ENCODE measurements around the gene APAF1.

The APAF1 gene

DNA sequence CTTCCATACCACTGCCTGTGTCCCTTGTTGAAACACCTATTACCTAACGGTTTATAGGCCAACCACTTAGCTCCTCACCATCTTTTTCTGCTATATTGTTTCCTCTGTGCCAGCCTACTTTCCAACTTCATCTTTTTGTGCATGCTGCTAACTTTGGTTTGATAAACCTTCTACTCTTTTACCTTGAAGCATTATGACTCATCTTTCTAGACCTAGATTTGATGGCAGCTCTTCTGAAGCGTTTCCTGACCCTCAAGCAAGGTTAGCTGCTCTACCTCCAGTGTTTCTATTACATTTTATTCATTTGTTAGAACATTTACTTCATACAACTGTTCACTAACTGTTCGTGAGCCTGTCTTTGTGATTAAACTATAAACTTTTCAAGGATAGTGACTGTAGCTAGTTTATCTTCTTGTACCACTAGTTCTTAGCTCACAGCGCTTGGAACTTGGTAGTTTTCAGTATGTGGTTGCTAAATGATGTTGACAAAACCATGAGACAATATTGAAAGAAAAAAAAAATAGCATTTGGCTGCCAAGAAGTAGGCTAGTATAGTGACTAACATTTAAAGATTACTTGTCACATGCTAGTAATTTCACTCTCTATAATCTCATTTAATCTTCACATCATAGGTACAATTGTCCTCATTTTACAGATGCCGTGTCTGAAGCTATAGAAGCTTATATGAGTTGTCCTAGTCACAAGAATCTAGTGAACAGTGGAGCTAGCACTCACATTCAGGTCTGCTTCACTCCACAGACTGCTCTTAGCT lies 79.5 kb downstream of the APAF1 start:
- DNase-seq (ENCODE audit: low read depth in 2 of 2), result no peak

DNA sequence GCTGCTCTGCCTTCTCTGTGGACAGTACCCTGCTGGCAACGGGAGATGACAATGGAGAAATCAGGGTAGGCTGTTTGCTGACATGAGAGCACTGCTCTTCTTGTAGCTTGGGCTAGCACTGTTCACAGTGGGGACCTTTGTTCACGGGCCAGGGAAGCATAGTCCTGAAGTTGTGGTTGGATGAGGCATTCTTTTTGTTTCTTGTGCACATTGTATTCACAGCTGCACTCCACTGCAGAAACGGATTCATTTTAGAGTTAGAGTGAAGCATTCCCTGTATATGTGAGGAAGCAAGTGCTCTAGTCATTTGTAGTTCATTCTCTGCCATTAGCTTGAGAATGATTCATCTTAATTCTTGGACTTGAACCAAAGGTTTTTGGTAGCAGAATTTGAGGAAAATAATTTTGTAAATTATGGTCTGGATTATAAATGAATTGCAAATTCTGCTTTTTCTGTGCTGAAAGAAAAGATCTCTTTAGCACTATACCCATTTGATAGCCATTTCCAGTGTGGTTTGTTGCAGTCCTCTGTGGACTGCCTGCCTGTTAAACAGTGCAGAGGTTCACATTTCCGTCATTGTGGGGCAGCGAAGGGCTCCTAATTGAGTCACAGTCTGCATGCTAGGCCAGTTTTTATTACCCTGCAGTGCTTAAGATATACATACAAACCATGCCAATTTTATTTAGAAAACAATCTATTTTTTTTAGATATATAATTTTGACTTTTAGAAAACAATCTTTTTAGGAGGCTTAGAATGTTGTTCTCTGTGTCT lies 80.6 kb downstream of the APAF1 start:
- DNase-seq (ENCODE audit: low read depth in 2 of 2), result peak; percentile 27 to 30

DNA sequence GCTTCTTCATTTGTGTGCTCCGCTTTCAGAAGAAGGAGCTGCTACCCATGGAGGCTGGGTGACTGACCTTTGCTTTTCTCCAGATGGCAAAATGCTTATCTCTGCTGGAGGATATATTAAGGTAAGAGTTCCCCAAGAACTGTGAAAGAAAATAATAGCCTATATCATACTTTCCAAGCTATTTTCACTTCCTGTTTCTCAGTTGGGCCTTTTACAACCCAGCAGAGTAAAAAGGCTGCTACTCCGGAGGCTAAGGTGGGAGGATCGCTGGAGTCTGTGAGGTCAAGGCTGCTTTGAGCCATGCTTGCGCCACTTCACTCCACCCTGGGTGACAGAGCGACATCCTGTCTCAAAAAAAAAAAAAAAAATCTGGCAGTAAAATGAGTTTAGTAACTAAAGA lies 82.1 kb downstream of the APAF1 start:
- no peak for DNase-seq (ENCODE audit: low read depth in 2 of 2)

DNA sequence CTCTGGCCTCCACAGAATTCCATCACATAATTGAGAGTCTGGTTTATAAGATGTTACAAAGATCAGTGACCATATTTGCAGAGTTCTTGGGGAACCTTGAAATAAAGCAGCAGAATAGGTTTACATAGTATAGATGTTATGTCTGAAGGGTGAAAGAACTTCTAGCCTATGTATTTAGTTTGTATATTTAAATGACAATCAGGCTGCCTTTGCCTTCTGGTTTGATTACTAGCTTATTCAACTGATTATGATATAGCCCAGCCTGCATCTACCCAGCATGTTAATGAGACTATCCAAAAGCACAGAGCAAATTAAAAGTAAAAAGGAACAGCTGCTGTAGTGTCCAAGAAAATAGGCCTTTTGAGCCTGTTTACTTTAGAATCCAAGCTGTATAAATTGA lies 85.3 kb downstream of the APAF1 start:
- DNase-seq (ENCODE audit: low read depth in 2 of 2), result no peak

DNA sequence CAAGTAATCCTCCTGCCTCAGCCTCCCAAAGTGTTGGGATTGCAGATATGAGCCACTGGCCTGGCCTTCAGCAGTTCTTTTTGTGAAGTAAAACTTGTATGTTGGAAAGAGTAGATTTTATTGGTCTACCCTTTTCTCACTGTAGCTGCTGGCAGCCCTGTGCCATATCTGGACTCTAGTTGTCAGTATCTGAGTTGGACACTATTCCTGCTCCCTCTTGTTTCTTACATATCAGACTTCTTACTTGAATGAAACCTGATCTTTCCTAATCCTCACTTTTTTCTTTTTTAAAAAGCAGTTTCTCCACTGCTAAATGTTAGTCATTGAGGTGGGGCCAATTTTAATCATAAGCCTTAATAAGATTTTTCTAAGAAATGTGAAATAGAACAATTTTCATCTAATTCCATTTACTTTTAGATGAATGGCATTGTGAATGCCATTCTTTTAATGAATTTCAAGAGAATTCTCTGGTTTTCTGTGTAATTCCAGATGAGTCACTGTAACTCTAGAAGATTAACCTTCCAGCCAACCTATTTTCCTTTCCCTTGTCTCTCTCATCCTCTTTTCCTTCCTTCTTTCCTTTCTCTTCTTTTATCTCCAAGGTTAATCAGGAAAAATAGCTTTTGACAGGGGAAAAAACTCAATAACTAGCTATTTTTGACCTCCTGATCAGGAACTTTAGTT lies 88.7 kb downstream of the APAF1 start:
- DNase-seq (ENCODE audit: low read depth in 2 of 2), result no peak

DNA sequence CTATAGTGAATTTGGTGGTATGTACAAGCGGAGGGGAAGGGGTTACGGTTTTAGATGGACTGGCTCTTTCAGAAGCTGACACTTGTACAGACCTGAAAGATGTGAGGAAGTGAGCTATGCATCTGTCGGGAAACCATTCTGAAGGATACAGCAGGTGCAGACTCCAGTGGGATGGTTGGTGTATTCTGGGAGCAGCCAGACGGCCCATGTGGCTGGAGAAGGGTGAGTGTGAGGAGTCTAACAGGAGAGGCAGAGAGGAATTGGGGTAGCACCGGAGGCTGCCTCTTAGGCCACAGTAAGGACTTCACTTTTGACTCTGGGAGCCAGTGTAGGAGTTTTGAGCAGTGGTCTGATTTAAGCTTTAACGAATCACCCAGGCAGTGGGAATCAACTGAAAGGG lies 90.7 kb downstream of the APAF1 start:
- no peak for DNase-seq (ENCODE audit: low read depth in 2 of 2)

DNA sequence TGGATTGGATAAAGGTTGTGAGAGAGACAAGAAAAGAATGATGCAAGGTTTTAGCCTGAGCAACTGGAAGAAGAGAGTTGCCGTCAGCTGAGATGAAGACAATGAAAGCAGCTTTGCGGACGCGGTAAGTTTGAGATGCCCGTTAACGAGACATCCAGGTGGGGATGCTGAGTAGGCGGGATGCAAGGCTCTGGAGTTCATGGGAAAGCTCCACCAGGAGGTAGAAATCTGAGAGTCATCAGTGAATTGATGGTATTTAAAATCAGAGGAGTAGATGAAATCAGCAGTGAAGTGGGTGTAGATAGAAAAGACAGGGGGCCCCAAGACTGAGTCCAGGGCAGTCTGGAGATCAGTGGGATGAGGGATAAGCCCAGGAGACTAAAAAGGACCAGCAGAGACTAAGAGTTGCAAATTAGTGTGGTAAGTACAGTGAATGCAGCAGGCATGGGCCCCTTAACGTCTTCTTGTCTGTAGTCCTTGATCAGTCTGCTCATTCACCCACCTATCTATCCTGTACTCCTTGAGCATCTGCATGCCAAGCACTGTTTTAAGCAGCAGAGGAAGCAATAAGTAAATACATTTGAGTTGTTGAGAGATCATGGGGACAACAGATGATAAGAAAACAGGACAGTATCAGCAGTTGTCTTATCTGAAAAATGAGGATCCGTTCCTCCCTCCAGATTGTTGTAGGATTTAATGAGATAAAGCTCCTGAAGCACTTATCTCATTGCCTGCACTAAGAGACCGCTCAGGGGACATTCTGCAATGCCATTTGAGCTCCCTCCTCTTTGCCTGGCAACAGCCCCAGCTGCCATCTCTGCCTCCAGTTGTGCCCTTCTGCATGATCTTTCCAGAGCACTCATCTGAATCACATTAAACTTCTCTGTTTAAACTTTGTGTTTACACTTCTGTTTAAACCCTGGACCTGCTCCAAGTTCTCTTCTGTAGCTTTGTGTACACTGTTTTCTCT lies 91.5 kb downstream of the APAF1 start:
- DNase-seq (ENCODE audit: low read depth in 2 of 2), result no peak

DNA sequence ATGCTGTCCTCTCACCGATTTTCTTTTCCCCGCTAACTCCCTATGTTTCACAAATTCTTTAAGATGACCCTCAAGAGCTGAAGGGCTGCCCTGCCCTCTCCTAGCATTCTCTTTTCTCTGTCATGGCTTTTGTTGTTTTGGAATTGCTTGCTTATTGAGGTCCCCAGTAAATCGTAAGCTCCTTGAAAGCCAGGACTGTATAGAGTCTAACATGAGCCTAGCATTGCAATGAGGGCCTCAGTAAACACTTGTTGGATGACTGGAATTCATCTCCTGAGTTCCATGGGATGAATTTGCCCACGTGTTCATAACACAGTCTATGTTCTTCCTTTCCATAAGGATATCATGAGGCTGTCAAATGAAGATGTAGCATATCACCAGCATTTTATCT lies 92.2 kb downstream of the APAF1 start:
- no peak for DNase-seq (ENCODE audit: low read depth in 2 of 2)

DNA sequence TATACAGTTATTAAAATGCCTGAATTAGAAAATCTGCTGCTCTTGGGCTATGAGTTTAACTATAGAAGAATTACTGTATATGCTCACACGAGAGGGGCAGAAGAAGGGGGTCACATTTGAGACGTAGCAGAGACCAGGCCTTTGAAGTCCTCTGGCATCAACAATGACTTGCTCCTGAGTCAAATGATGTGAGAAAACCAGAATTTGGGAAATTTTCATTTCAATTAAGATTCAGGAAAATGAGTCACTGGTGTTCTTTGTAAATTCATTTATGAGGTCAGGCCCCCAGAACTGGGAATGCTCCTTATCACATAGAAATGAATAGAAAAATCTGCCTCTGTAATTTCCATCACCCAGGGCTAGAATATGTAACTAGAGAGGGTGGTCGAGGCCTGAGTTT lies 92.9 kb downstream of the APAF1 start:
- no peak for DNase-seq (ENCODE audit: low read depth in 2 of 2)

DNA sequence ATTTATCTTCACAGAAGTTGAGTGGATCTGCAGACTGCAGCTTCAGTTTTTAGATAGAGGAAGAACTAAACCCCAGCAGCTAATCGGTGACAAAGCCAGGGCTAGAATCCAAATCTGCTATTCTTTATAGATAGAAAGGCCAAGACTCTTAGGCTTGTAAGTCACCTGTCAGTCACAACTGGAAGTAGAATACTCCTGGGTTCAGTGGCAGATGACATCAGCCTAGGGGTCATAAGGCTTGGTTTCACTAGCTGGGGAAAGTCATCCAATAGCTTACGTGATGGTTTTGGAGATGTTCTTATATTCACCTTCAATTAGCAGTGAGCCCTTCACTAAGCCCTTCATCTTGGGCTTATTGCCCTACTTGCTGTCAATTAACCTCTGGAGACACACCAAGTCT lies 93.4 kb downstream of the APAF1 start:
- DNase-seq (ENCODE audit: low read depth in 2 of 2), result no peak

DNA sequence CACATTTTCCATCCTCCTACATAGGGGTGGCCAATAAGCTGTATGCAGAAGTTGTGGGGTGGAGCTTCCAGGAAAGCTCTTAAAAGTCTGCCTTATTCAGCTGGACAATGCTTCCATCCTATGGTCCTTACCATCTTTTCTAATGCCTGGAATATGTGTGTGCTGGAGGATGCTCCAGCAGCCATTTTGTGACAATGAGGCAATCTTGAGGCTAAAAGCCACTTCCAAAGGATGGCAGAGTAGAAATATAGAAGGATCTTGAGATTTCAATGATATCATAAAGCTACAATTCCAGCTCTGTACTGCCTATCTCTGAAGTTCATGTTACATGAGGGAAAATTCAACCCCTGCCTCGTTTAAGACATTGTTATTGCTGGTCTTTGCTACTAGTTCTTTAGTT lies 95.7 kb downstream of the APAF1 start:
- DNase-seq (ENCODE audit: low read depth in 2 of 2), result no peak

DNA sequence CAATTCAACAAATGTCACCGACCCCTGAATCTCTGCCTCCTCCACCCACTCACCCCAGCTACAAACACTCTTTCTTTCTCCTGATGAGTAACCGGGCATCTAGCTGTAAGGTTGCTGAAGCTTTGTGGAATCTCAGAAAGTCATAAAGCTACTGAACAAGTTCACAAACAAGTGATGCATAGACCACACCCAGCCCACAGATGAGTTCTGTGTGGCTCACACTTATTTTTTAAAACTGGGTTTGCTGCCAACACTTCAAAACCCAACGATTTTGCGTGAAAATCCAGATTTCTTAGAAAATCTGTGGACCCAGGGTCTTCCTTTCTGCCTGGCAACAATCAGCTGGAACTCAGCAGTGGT lies 96.1 kb downstream of the APAF1 start:
- DNase-seq (ENCODE audit: low read depth in 2 of 2), result no peak

DNA sequence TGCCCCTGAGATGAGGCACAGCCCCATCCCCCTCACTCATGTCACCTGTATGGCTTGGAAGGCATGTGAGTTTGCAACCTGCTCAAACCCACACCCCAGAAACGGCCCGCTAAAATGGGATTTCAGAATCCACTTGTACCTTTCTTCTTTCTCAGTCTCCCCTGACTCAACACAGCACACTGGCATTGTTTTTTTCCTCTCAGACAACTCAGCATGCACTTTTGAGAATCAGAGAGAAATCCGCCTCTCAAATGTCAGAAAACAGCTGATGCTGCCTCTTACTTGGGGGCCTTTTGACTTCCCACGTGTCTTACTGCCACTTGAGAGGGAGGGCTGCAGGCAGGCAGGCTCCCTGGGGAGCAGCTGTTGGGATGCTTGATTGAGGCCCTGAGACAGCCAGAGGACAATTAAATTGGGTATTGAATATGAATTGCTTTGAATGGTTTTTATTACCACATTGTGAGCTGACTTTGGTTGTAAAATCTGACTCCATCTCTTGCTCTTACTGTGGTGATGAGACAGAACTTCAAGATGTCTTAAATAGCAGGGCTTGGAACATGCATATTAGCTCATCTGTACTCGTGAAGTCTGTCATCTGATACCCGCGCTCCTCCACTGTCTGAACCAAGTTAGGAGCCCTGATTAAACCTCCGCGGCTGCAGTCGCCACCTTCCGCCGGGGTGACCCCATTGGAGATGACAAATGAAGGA lies 96.6 kb downstream of the APAF1 start:
- no peak for DNase-seq (ENCODE audit: low read depth in 2 of 2)

DNA sequence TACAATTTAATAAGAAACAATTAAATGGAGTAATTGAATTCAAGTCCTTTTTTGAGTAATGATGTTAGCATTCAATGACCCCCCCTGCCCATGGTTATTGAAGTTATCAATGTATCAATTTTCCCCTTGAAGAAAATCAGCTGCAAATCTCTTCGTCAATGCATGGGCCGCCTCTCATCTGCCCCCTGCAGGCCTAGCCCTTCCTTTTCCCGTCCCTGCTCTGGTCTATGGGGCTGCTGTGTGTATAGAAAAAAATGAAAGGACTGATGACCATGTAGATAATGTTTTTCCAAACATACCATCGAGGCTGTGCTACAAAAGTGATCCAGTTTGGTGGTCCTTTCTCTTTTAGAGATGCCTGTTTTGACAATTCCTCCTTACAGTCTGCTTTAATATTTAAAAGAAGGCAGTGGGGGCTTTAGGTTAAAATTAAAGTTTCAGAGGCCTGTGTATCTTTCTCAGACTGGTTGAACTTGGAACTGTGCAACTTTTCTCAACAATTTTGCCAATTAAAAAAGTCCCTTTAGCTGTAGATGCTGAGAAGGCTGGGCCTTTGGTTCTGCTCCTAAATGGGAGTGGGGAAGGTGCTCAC lies 98.4 kb downstream of the APAF1 start:
- no peak for DNase-seq (ENCODE audit: low read depth in 2 of 2)

DNA sequence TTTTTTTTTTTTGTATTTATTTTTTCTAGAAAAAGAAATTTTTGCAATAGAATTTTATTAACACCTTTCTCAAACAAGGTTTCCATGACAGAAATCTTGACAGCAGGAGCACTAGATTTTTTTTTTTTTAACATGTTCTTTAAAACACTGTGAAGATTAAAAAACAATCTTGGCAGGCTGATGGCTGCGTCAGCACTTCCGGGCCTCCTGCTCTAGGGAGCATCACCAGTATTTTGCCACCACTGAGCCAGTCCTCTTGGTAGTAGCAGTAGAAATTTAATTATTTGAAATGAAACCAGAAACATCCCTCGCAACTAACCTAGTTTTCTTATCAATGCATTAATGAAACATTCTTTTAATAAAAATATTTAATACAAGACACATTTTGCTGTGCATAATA lies 99.6 kb downstream of the APAF1 start:
- DNase-seq (ENCODE audit: low read depth in 2 of 2), result no peak

DNA sequence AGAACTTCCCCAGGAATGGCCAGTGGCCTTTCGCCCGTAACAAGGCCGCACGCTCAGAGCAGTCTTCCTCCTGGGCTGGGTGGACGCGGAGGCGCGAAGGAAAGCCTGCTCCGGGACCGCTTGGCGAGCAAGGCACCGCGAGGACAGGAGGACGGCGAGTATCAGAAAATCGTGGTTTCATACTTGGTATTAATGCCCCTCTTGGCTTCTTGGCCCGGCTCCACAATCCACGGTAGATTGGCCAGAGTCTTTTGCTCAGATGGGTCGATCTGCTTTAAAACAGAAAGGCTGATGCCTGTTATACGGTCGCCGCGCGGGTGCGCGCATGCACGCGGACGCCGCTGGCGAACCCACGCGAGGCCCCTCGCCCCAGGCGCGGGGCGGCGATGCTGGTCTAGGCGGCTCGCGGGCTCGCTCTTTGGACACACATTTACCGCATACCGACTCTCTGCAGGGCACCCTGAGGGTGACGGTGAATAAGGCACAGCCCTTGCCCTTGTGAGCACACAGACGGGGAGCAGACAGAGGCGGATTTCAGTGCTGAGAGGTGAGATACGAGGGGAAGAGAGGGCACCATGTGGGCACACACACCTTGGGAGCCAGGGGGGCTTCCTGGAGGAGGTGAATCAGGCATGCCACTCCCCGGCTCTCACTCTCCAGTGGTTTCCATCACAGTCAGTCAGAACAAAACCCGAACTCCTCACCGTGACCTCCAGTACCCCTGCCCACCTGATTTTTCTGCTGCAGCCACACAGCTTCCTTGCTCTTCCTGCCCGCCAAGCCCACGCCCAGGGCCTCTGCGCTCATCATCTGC lies 100.7 kb downstream of the APAF1 start:
- DNase-seq (ENCODE audit: low read depth in 2 of 2), result no peak

DNA sequence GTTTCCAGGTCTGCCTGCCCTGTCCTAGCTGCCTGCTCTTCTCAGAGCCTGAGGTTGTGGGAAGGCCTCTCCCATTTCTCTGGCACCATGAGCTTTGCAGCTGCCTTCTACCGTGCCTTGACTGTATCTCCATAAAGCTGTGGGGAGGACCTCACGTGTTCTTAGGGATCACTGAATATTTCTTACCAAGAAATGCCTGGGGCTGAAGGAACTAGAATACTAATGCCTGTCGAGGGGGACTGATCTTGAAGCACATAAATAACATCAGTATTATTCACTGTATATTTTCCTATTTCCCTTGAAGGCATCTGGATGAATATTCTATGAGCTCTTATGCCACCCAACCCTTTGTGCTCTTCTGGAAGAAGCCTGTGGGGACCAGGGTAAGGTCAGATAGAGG lies 103.4 kb downstream of the APAF1 start:
- no peak for DNase-seq (ENCODE audit: low read depth in 2 of 2)

DNA sequence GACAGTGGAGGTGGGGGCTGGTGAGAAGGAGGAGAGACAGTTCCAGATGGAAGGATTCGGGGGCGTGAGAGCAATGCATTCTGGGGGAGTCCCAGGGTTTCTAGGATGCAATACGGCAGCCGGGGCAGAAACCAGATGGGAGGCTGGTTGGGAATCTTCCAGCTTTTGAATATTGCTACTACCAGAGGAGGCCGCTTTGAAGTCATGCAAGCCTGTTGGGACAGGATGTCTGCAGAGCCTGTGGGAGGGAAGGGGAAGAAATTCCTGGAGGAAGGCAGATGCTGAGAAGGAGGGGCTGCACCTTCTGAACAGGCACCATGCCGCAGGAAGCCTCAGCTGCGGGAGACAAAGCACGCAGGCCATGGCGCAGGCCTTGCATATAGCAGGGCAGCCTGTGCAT lies 105.4 kb downstream of the APAF1 start:
- DNase-seq (ENCODE audit: low read depth in 2 of 2), result no peak

DNA sequence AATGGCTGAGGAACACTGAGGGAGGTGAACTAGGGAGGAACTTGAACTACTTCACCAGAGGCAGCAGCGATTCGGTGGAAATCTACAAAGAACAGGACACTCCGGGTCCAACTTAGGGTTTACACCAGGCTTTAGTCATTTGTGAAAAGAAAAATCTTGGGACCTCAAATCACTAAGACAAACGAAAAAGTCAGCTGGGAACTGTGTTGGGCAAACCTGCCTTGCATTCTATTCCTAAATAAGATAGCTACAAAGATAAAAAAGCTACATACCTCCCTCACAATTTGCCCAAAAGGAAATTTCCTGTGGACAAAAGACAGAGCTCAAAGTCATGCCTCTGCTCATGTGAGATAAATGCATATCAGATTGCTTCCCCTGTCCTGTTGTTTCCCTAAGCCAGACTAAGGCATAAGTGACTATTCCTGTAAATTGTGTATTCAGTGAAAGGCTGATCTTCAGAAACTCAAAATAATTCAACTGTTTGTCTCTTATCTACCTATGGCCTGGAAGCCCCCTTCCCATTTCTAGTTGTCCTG lies 106.6 kb downstream of the APAF1 start:
- no peak for DNase-seq (ENCODE audit: low read depth in 2 of 2)

DNA sequence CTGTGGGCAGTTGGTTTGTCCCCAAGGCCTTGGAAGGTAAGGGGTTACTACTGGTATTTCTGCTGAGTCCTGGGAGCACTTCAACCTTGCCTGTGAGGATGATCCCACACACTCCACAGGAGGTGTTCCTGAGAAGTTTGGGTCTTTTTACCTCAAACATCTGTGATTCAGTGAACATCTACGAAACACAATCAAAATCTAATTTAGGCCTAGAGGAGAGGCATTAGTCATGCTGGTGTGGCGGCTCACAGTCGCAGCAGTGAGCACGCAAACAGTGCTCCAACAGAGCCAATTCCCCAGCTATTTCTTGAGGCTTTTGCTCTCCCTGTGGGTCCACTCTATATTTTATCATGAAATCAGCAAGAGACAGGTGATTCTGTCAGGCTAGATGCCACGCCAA lies 107.6 kb downstream of the APAF1 start:
- peak in 1 of 2 experiments; percentile 24 for DNase-seq (ENCODE audit: low read depth in 2 of 2)

Data from fibroblast of skin of left biceps (primary cell).